T1000 (cell line): ENCODE data around the gene MYO19.
"Not testable (repeated sequence)": the region's sequence is repeated elsewhere in the genome, so short reads cannot be mapped to it uniquely, and the experiment has no call there.

Experiments
- DNase-seq: peaks from one replicate; lab custom pipeline; 2025; ENCODE audit warnings: mixed read lengths; lab: John Stamatoyannopoulos, UW

MYO19 gene

GRCh38 chr17:36501963-36502362 is 32.7 kb downstream of the MYO19 start:
- no peak for DNase-seq

- DNase-seq, result no peak
Measured at GRCh38 chr17:36501351-36501750, 33.3 kb downstream of the MYO19 start.

GRCh38 chr17:36500745-36501225 is 33.9 kb downstream of the MYO19 start:
- no peak for DNase-seq

GRCh38 chr17:36498560-36499300 is 35.9 kb downstream of the MYO19 start:
- no peak for DNase-seq

GRCh38 chr17:36498155-36498554 is 36.5 kb downstream of the MYO19 start:
- no peak for DNase-seq

- no peak for DNase-seq
Measured at GRCh38 chr17:36496018-36496789, 38.5 kb downstream of the MYO19 start.

GRCh38 chr17:36495076-36495578 is 39.5 kb downstream of the MYO19 start:
- no peak for DNase-seq

GRCh38 chr17:36494674-36495073 is 40.0 kb downstream of the MYO19 start:
- DNase-seq, result no peak

- no peak for DNase-seq
Measured at GRCh38 chr17:36493956-36494355, 40.7 kb downstream of the MYO19 start.

- DNase-seq, result peak; percentile 80
Measured at GRCh38 chr17:36486204-36487194, 48.2 kb downstream of the MYO19 start, which contains the start of gene ZNHIT3. ZNHIT3 (plus strand) TSS chr17:36486681; CDS start chr17:36486700, 19 bp downstream.

GRCh38 chr17:36485805-36486203 is 48.9 kb downstream of the MYO19 start:
- DNase-seq, result no peak

- DNase-seq, result no peak
Measured at GRCh38 chr17:36485027-36485426, 49.6 kb downstream of the MYO19 start.

GRCh38 chr17:36484021-36484420 is 50.6 kb downstream of the MYO19 start:
- not testable (repeated sequence) for DNase-seq

GRCh38 chr17:36482611-36483504 is 51.8 kb downstream of the MYO19 start:
- no peak for DNase-seq

- DNase-seq, result no peak
Measured at GRCh38 chr17:36481829-36482228, 52.8 kb downstream of the MYO19 start.

GRCh38 chr17:36475346-36475970 is 59.2 kb downstream of the MYO19 start:
- no peak for DNase-seq

GRCh38 chr17:36474571-36474970 is 60.1 kb downstream of the MYO19 start:
- no peak for DNase-seq

- no peak for DNase-seq
Measured at GRCh38 chr17:36470499-36470898, 64.2 kb downstream of the MYO19 start.

GRCh38 chr17:36469733-36470132 is 64.9 kb downstream of the MYO19 start:
- no peak for DNase-seq
